ENCODE data around the gene NTRK3. TPM values are rescaled to one million over a fixed set of nuclear protein-coding genes. Genes with fewer than 3 reads are reported as not detected.

Gene NTRK3
- total and polyA plus RNA-seq, 2 of the 13 experiments (the other 11 are each of a cell fraction or from before 2014, with no cell fraction given) = not detected

- no peak for TF ChIP-seq RNF219 (CRISPR knock-in tag; IDR thresholded peaks at IDR 0.05)
- TF ChIP-seq ZNF207 (IDR thresholded peaks at IDR 0.05; ENCODE audit: borderline replicate concordance) = no peak
- no peak for TF ChIP-seq ZSCAN5A (CRISPR knock-in tag; IDR thresholded peaks at IDR 0.05; ENCODE audit: borderline replicate concordance)
These were observed 134.5 kb downstream of the NTRK3 start (continued) for GRCh38 chr15:88121968-88122530.

GRCh38 chr15:88120026-88120425 lies 136.5 kb downstream of the NTRK3 start:
- Histone ChIP-seq H3K4me3 (replicated peaks in 1 of 3; ENCODE audit: insufficient read depth in 1 of 3, low read depth in 2 of 3, low read length in 3 of 3) (no peak overlapping the region), H3K79me2 (ENCODE audit: insufficient read depth, low read length) (no peaks in the 10 kb centered on the region), H4K20me1 (ENCODE audit: insufficient read depth, low read length) (no peaks in the 10 kb centered on the region), H3K27me3 (ENCODE audit: control insufficient read depth in 1 of 2, insufficient read depth in 2 of 2, low read length in 2 of 2) (0 out of 5 replicates have a peak, but pooled peaks cover 0 to 2% of the 10 kb centered on the region in 2 experiments), H3K4me2 (ENCODE audit: low read depth, low read length) (no peak overlapping the region), H2AFZ (ENCODE audit: low read length) (no peak overlapping the region), H3K27ac (ENCODE audit: extremely low read length, insufficient read depth, low read length) (no peak overlapping the region), H3K9ac (ENCODE audit: insufficient read depth, low read depth, low read length) (no peak overlapping the region), H3K9me3 (ENCODE audit: low read length) (no peaks in the 10 kb centered on the region), H3K4me1 (ENCODE audit: insufficient read depth, low read length) (no peaks in the 10 kb centered on the region), H3K36me3 (replicated peaks in 1 of 2; ENCODE audit: control insufficient read depth in 1 of 2, insufficient read depth in 2 of 2, low read length in 2 of 2) (no peaks in the 10 kb centered on the region)
- in situ Hi-C loops (cut with HindIII; ENCODE audit: extremely low pct_ligation_motif_present, low pct_unique_long_range_greater_than_20kb) = no loop called here
- BruUV-seq (replicated peaks) = no TSS peak
- CTCF ChIA-PET (ENCODE audit: low intra/inter-chr PET ratio, low total read pairs) = no interaction called here
- intact Hi-C loops (cut with micrococcal nuclease; ENCODE audit: unreplicated experiment) = no loop called here
- POLR2A ChIA-PET = no interaction called here
- no peak for FAIRE-seq
- ATAC-seq = no peak
- TF ChIP-seq ZNF160 (CRISPR knock-in tag; IDR thresholded peaks at IDR 0.05) (no peak), ELF1 (CRISPR knock-in tag; IDR thresholded peaks at IDR 0.05) (no peak), ZNF251 (CRISPR knock-in tag; IDR thresholded peaks at IDR 0.05) (no peak), FOXP4 (CRISPR knock-in tag; IDR thresholded peaks at IDR 0.05) (no peak), CHD2 (IDR thresholded peaks at IDR 0.05; ENCODE audit: low read depth, low read length) (no peak), PITX1 (CRISPR knock-in tag; IDR thresholded peaks at IDR 0.05) (no peak), DPF2 (CRISPR knock-in tag; IDR thresholded peaks at IDR 0.05; ENCODE audit: borderline replicate concordance, low read depth) (no peak), DMTF1 (CRISPR knock-in tag; IDR thresholded peaks at IDR 0.05) (no peak), KDM6A (CRISPR knock-in tag; IDR thresholded peaks at IDR 0.05; ENCODE audit: low read depth) (no peak), ZBTB42 (CRISPR knock-in tag; IDR thresholded peaks at IDR 0.05) (no peak)
- no peak for DNase-seq (ENCODE audit: low spot score)
- WGBS (ENCODE audit: low lambda C conversion rate) = 54% methylated on average over 3 of the region's 3 CpGs
